ENCODE measurements around the gene BID. TPM values are rescaled to one million over a fixed set of nuclear protein-coding genes. Genes with fewer than 3 reads are reported as not detected.

BID gene
- total RNA-seq, 1 donor from 2014 or later: 36.4 TPM

DNA sequence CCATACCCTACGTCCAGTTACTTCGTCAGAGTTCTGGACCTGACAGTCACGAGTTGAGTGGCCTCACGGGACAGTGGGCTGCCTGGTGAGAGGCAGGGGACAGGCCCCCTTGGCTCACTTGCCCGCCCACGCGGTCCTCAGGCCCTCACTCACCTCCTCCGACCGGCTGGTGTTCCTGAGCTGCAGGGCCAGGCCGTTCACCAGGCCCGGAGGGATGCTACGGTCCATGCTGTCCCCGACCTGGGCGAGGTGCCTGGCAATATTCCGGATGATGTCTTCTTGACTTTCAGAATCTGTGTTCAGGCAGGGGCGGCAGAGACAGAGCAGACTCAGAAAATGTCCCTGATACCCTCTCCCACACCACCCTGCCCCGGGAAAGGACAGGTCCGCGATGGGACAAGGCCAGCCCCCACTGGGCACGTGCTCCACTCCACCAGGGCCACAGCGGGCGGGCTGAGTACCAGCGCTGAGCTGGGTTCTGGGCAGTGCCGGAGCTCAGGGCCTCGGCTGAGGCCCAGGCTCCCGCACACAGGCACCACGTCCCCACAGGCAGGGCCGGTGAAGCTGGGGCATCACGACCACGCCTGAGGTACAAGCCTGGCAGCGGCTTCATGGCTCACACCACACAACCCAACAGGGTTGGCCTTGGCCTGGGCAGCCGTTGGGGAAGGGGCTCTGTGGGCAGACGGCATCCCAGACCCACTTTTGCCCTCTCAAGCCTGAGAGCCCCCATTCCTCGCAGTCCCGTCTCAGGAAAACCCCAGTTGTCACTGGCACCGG lies 34.9 kb downstream of the BID start:
- H3K9me3 Mint-ChIP-seq: no peaks in the 10 kb centered on the region
- H3K4me1 Mint-ChIP-seq (ENCODE audit: unreplicated experiment): peaks cover 3% of the 10 kb centered on the region
- DNase-seq (ENCODE audit: extremely low spot score, unreplicated experiment): no peak
- H3K27me3 Mint-ChIP-seq: no peaks in the 10 kb centered on the region
- H3K36me3 Mint-ChIP-seq: no peaks in the 10 kb centered on the region
- no peak overlapping the region for H3K27ac Mint-ChIP-seq
- H3K4me3 Mint-ChIP-seq: no peak overlapping the region
- TF ChIP-seq, protein P1, sequence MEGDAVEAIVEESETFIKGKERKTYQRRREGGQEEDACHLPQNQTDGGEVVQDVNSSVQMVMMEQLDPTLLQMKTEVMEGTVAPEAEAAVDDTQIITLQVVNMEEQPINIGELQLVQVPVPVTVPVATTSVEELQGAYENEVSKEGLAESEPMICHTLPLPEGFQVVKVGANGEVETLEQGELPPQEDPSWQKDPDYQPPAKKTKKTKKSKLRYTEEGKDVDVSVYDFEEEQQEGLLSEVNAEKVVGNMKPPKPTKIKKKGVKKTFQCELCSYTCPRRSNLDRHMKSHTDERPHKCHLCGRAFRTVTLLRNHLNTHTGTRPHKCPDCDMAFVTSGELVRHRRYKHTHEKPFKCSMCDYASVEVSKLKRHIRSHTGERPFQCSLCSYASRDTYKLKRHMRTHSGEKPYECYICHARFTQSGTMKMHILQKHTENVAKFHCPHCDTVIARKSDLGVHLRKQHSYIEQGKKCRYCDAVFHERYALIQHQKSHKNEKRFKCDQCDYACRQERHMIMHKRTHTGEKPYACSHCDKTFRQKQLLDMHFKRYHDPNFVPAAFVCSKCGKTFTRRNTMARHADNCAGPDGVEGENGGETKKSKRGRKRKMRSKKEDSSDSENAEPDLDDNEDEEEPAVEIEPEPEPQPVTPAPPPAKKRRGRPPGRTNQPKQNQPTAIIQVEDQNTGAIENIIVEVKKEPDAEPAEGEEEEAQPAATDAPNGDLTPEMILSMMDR (conservative IDR thresholded peaks at IDR 0.05): no peak

DNA sequence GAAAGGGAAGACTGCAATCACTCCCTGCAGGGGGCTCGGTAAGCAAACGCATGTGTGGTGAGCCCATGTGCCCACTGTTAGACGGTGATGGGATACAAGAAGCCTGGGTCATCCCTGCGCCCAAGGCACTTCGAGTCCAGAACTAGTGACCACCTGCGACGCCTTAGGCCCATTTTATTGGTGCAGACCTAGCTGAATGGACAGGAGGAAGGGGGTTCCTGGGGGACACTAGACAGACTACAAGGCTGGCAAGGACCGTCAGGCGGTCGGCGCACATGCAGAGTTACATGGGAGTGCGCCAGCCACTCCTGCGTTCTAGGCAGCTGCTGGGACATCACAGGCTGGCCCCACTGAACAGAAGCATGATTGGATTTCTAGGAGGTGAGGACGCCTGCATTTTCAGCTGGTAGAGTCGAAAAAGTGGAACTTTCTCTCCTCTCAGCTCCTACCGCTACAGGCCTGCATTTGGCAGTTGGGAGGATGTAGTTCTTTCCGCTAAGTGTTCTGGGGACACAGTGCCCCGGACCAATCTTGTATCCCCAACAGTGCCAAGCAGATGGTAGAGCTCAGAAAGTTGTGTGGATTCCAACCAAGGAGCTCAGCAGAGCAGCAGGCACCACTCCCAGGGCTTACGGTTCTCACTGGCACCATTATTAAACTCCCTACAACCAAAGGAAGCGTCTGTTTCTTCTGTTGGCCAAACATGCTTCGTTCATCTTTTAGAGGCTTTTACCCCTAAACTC lies 35.7 kb downstream of the BID start:
- Mint-ChIP-seq H3K4me3 (no peak overlapping the region), H3K9me3 (no peaks in the 10 kb centered on the region), H3K36me3 (peaks cover 3% of the 10 kb centered on the region), H3K4me1 (ENCODE audit: unreplicated experiment) (peaks cover 3% of the 10 kb centered on the region), H3K27ac (no peak overlapping the region), H3K27me3 (no peaks in the 10 kb centered on the region)
- DNase-seq (ENCODE audit: extremely low spot score, unreplicated experiment): no peak
- TF ChIP-seq, protein P1 (conservative IDR thresholded peaks at IDR 0.05): no peak

DNA sequence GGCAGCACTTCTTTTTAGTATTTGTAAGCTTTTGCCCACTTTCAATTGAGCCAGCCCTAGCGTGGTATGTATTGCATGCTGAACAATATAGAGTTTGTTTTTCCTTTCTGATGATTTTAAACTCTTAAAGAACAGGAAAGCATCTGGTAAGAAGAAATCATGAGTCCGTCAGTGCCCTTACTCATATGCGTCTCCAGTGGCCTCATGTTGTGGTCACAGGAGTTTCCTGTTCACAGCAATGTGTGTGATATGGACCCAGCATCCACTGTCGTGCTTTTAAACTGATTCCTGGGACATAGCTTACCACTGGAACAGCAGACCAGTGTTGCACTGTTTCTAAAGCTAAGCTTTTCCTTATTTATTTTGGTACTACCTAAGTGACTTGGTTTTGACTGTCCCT lies 40.1 kb downstream of the BID start:
- Mint-ChIP-seq H3K4me1 (ENCODE audit: unreplicated experiment) (no peaks in the 10 kb centered on the region), H3K27ac (no peak overlapping the region), H3K9me3 (no peaks in the 10 kb centered on the region), H3K27me3 (no peaks in the 10 kb centered on the region), H3K36me3 (peaks cover 14% of the 10 kb centered on the region), H3K4me3 (no peak overlapping the region)
- DNase-seq (ENCODE audit: extremely low spot score, unreplicated experiment): no peak
- TF ChIP-seq, protein P1 (conservative IDR thresholded peaks at IDR 0.05): no peak

- TF ChIP-seq, protein P1 (conservative IDR thresholded peaks at IDR 0.05): no peak
- H3K27ac Mint-ChIP-seq: no peak overlapping the region
Observed at GRCh38 chr22:17733466-17733865, 40.8 kb downstream of the BID start.

GRCh38 chr22:17732251-17732854 lies 41.9 kb downstream of the BID start:
- Mint-ChIP-seq H3K27me3 (no peaks in the 10 kb centered on the region), H3K9me3 (no peaks in the 10 kb centered on the region), H3K27ac (no peak overlapping the region), H3K36me3 (peaks cover 14% of the 10 kb centered on the region), H3K4me1 (ENCODE audit: unreplicated experiment) (no peaks in the 10 kb centered on the region), H3K4me3 (no peak overlapping the region)
- DNase-seq (ENCODE audit: extremely low spot score, unreplicated experiment): no peak
- TF ChIP-seq, protein P1 (conservative IDR thresholded peaks at IDR 0.05): no peak

More at GRCh38 chr22:17733466-17733865, 40.8 kb downstream of the BID start:
- Mint-ChIP-seq H3K4me3 (no peak overlapping the region), H3K4me1 (ENCODE audit: unreplicated experiment) (no peaks in the 10 kb centered on the region), H3K9me3 (no peaks in the 10 kb centered on the region), H3K36me3 (peaks cover 14% of the 10 kb centered on the region), H3K27me3 (no peaks in the 10 kb centered on the region)
- DNase-seq (ENCODE audit: extremely low spot score, unreplicated experiment): no peak

Measured in type B pancreatic cell (in vitro differentiated cells).